GM21619 (cell line): ENCODE measurements around the gene RBPJ.

ENCODE experiments used
- ATAC-seq: cut with Tn5 transposase; IDR thresholded peaks from one replicate; pipeline ENCODE4 v1.9.1; 2021; ENCODE audit not compliant: unreplicated experiment

Gene RBPJ

DNA sequence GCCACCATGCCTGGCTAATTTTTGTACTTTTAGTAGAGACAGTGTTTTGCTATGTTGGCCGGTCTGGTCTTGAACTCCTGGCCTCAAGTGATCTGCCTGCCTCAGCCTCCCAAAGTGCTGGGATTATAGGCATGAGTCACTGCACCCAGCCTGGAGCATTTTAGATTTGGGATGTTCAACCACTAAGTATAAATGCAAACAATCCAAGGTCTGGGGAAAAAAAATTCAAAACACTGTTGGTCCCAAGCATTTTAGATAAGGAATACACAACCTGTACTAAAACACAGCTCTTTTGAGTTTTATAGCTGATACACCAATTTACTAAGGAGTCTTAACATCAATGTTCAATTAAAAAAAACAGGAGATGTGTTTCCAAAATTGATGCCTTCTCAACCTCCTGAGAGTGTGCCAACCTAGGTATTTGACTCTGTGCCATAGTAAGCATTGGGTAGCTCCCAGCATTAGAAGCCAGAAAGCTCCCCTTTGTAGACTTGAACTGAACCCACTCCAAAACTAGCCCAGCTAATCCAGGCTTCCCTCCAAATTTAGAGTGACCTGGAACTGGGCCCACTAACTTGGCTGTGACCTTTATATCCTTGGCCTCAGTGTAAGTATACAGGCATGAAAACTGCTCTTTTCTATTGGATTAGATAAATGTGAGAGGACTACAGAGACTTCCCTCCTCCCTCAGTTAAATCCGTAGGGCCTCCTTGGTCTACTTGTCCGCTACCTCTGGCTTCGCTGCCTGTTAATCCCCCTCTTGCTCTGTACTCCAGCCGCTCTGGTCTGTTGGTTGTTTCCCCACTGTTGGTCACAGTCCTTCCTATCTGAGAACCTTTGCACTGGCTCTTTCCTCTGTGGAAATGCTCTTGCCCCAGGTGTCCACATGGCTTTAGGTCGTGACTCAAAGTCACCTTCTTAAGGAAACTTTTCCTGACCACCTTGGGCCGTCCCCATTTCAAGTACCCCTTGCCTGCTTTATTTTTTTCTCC is 91.9 kb downstream of the RBPJ start:
- no peak for ATAC-seq

- ATAC-seq: no peak
Observed at GRCh38 chr4:26413582-26413981, 92.8 kb downstream of the RBPJ start.

DNA sequence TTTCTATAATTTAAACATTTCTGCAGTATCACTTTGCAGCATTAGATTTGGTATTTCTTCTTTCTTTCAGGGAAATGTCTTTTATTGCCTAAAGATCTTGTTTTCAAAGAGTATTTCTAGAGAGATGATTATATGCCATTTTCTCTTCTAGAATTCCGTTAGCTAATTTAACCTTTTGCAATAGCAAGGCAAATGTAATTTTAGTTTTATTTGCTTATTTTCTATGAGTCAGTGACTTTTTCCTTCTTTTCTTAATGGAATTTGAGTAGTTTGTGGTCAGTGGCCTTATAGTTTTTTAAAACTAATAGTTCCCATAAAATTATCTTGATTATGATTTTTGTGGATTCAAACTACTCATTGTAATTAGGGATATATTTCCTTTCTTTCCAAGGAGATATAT is 97.3 kb downstream of the RBPJ start:
- ATAC-seq: no peak

- ATAC-seq: no peak
Observed at GRCh38 chr4:26418850-26419249, 98.0 kb downstream of the RBPJ start.

DNA sequence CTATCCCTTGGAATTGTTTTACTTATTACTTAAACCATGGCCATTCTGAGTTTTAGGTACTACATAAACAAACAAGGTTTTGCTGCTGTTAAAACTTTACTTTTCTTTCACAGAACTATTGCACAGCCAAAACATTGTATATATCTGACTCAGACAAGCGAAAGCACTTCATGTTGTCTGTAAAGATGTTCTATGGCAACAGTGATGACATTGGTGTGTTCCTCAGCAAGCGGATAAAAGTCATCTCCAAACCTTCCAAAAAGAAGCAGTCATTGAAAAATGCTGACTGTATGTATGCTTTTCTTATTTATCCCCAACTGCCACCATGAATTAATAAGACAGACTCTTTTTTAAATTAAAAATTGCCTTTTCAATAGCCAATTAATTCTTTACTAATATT is 99.6 kb downstream of the RBPJ start:
- no peak for ATAC-seq

GRCh38 chr4:26420913-26421312 is 100.1 kb downstream of the RBPJ start:
- no peak for ATAC-seq

- ATAC-seq: no peak
Observed at GRCh38 chr4:26424153-26424552, 103.3 kb downstream of the RBPJ start.

DNA sequence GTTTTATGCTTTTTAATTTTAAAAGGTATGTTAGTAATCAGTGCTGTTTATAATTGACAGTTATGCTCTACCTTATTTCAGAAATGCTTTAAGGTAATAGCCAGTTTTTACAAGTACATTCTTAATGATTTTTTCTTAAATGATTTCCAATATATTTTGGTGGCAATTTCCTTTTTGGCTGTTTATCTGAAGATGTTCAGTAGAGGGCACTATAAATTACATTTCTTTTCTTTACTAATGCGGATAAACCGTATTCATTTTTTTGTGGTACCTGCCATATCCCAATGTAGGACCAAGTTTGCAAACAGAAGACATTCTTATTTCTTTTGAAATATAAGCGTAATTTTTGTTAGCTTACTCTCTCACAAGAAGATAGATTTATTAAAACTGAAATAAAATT is 104.0 kb downstream of the RBPJ start:
- no peak for ATAC-seq

DNA sequence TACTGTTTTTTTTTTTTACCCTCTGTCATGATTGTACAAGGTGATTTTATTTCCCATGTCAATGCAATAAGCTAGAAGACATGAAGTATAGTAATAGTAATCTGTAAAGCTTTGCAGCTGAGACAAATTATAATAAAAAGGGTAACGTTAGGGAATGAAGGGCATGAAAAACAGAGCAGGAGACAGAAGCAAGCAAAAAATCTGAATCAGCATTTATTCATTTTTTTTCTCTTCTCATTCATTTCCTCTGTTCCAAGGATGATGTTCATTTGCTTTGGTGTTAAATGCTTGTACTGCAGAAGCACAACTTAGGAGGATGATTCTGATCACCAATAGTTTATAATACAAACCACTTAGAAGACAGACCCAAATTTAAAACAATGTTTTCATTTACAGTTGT is 105.1 kb downstream of the RBPJ start:
- no peak for ATAC-seq

DNA sequence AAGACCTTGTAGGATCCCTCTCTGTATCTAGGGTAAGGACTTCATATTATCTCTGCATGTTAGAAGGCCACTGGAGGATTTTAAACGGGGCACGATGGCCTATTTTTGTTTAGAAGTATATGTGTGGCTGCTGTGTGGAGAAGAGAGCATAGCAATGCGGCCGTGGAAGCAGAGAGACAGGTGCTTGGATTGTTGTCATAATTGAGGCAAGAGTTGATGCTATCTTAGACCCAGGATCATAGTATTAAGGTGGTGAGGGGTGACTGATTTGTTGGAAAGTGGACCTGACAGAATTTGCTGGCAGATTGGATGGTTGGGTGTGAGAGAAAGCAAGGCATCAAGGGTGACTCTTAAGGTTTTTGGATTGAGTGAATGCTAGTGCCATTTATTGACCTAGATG is 106.1 kb downstream of the RBPJ start:
- ATAC-seq: no peak

DNA sequence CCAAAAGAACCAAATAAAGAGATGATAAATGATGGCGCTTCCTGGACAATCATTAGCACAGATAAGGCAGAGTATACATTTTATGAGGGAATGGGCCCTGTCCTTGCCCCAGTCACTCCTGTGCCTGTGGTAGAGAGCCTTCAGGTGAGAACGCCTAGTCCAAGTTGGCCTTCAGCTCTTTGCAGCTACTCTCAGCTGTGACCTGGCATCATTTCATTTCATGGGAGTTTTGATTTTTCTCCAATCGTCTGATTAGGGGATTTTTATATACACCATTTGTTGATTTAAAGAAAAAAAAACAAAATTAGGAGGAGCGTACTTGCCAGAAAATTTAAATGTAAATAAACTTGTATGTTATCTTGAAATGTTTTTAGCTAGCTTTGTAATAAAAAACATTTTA is 109.1 kb downstream of the RBPJ start:
- ATAC-seq: no peak

GRCh38 chr4:26431461-26432180 is 110.8 kb downstream of the RBPJ start:
- no peak for ATAC-seq

- ATAC-seq: no peak
Observed at GRCh38 chr4:26432419-26432818, 111.6 kb downstream of the RBPJ start.

DNA sequence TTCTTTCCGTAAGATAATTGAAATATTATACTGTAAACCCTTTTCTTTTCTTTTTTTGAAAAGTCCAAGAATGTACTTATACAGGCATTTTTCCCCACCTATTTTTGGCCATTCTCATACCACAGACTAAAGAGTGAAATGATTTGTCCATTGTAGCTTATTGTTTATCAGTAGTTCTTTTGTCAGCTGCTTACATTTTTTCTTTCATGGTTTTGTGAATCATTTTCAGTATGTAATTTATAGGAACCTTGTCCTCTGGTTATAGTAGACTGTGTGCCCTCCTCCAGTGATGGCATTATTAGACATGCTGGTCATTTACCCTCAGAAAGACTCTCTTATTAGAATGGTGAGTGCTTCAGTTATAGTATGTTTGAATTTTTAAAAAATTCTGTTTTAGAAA is 112.7 kb downstream of the RBPJ start:
- no peak for ATAC-seq

GRCh38 chr4:26434030-26434639 is 113.3 kb downstream of the RBPJ start:
- no peak for ATAC-seq

GRCh38 chr4:26441102-26441501 is 120.3 kb downstream of the RBPJ start:
- no peak for ATAC-seq

GRCh38 chr4:26441771-26442170 is 121.0 kb downstream of the RBPJ start:
- ATAC-seq: no peak

DNA sequence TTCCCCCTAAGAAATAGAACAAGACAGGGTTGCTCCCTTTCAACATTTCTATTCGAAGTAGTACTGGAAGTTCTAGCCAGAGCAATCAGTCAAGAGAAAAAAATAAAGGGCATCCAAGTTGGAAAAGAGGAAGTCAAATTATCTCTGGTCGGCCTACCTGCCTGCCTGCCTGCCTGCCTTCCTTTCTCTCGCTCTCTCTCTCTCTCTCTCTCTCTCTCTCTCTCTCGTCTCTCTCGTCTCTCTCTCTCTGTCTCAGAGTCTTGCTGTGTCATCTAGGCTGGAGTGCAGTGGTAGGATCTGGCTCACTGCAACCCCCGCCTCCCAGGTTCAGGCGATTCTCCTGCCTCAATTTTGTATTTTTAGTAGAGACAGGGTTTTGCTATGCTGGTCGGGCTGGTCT is 126.6 kb downstream of the RBPJ start:
- no peak for ATAC-seq

DNA sequence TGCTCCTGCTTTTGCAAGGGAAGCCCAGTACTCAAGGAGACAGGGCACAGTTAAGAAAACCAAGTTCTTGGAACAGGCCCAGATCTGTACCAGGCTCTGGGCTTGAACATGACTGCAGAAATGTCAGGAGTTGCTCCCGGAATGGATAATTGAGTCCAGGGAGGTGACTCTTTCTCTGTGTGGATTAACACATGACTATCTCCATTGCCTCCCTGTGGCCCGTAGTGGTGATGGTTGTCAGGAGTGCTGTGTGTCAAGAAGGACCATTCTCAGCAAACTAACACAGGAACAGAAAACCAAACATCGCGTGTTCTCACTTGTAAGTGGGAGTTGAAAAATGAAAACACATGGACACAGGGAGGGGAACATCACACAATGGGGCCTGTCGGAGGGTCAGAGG is 129.6 kb downstream of the RBPJ start:
- ATAC-seq: no peak

DNA sequence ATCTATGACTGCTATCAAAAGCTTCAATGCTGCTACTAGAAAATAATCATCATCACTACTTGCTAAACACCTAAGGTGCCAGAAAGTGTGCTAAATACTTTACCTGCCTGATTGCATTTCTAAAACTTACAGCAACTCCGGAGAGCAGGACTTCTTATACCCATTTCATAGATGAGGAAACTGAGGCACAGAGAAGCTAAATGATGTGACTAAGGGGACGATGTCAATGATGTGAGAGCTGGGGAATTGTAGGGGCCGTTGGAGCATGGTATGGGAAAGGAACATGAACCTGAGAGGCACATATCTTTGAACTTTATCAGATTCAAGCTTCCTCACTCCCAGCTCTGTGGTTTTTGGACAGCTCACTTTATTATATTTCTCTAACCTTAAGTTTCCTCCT is 130.8 kb downstream of the RBPJ start:
- ATAC-seq: no peak

DNA sequence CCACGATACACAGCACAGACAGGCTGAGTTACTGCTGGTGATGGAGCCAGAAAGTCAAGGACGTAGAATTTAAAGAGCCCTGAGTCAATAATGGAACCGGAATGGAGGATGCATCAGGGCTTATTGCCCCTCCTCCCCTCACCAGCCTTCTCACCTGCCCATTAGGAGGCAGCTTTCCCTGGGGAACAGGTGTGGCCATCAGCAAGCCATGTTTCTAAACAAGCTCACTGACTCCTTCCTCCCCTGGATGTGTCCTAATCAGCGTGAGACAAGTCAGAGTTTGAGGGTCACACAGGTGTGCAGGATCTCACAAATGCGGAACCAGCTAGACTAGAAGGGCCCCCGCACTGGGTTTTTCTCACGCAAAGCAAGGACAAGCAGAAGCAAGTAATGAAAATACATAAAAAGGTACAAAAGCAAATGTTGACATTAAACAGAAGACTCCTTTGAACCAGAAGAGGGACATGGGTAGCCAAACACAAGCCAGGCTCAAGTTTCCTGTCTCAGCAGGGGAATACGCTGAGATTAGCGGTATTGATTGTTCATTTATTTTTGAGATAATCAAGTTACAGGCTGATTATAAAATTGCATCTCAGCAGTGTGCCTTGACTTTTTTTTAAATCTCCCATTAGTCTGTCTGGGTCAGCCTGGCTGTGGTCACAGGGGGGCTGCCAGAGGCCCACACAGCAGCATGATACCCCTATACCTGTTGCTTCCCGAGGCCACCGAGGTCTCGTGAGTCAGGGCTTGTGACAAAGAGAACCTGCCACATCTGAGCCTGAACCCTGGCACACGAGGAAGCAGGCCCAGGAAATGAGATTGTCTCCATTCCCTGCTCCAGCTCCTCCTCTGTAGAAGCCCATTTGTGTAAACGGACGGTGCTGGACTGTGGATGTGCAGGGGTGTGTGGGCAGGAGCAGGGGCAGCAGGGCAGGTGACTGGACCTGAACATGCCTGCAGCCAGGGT is 132.0 kb downstream of the RBPJ start:
- no peak for ATAC-seq
